Lower lobe of right lung (tissue), 2 donors: ENCODE results near the gene PIK3CG. TPM values are rescaled to one million over a fixed set of nuclear protein-coding genes. Genes with fewer than 3 reads are reported as not detected.
"Not testable (repeated sequence)": the region's sequence is repeated elsewhere in the genome, so short reads cannot be mapped to it uniquely, and the experiment has no call there.

Source experiments
- ATAC-seq, 2 donors: fragments of 200-7000 bp; cut with Tn5 transposase; one replicate each; pipeline ENCODE4 v1.9.1; 2020 to 2022; ENCODE audit warnings: mild to moderate bottlenecking in 2 of 2, moderate library complexity in 2 of 2
- DNase-seq: peaks from one replicate; pipeline ENCODE4 v3.0.0-alpha.2; 2020
- H3K27ac ChIP-seq: fragments of 200-600 bp; one replicate; pipeline ENCODE4 v1.8.0; 2022
- H3K27me3 ChIP-seq: fragments of 200-600 bp; one replicate; pipeline ENCODE4 v1.8.0; 2022; ENCODE audit warnings: low read depth
- H3K36me3 ChIP-seq: fragments of 200-600 bp; one replicate; pipeline ENCODE4 v1.8.0; 2022; ENCODE audit warnings: mild to moderate bottlenecking
- H3K4me1 ChIP-seq: fragments of 200-600 bp; one replicate; pipeline ENCODE4 v1.8.0; 2022
- H3K4me3 ChIP-seq: fragments of 200-600 bp; one replicate; pipeline ENCODE4 v1.8.0; 2022; ENCODE audit warnings: mild to moderate bottlenecking
- H3K9me3 ChIP-seq: fragments of 200-600 bp; one replicate; pipeline ENCODE4 v1.8.0; 2022
- CTCF ChIP-seq: fragments of 200-600 bp; IDR thresholded peaks from one replicate; pipeline ENCODE4 v1.8.0; 2022; ENCODE audit warnings: antibody characterized with exemption, mild to moderate bottlenecking
- intact Hi-C: fragments of 100-400 bp; cut with DNase I; formaldehyde crosslinking; loops from one replicate; pipeline ENCODE4 v1.11.0; 2022
- total RNA-seq: library from RNA; stranded (reverse); fragmentation: NEBNext Ultra II Directional; extraction: Animal tissue kit (Norgen Biotek cat#: 25700); gene quantifications from one replicate; pipeline ENCODE4 v1.2.1, GENCODE V29; 2021
- donor health status: DM: no; HTN: yes; CAD: no; lungs with severe emphysema.

PIK3CG gene
- total RNA-seq, 1 donor from 2014 or later = 14.9 TPM

- Histone ChIP-seq H3K27ac (no peak overlapping the region), H3K27me3 (no peaks in the 10 kb centered on the region), H3K4me3 (no peak overlapping the region), H3K36me3 (peaks cover 7% of the 10 kb centered on the region), H3K4me1 (no peaks in the 10 kb centered on the region), H3K9me3 (no peaks in the 10 kb centered on the region)
- TF ChIP-seq CTCF = no peak
- no peak for DNase-seq
- ATAC-seq = no peak
- intact Hi-C loops = no loop called here
Observed at GRCh38 chr7:106890952-106891351, 25.9 kb downstream of the PIK3CG start.

- Histone ChIP-seq H3K4me1 (no peaks in the 10 kb centered on the region), H3K27ac (no peak overlapping the region), H3K36me3 (peaks cover 7% of the 10 kb centered on the region), H3K9me3 (no peaks in the 10 kb centered on the region), H3K4me3 (no peak overlapping the region), H3K27me3 (no peaks in the 10 kb centered on the region)
- ATAC-seq = no peak
- no peak for TF ChIP-seq CTCF
- intact Hi-C loops = no loop called here
- DNase-seq = no peak
Observed at GRCh38 chr7:106891548-106892410, 26.7 kb downstream of the PIK3CG start.

- Histone ChIP-seq H3K4me3 (no peak overlapping the region), H3K4me1 (no peaks in the 10 kb centered on the region), H3K36me3 (no peaks in the 10 kb centered on the region), H3K27me3 (no peaks in the 10 kb centered on the region), H3K9me3 (no peaks in the 10 kb centered on the region), H3K27ac (no peak overlapping the region)
- ATAC-seq (no peak), DNase-seq (no peak)
- no peak for TF ChIP-seq CTCF
- intact Hi-C loops = no loop called here
Observed at GRCh38 chr7:106893591-106893990, 28.5 kb downstream of the PIK3CG start.

GRCh38 chr7:106895246-106895864 is 30.3 kb downstream of the PIK3CG start:
- DNase-seq (no peak), ATAC-seq (peak; percentile 52 to 84)
- TF ChIP-seq CTCF = no peak
- Histone ChIP-seq H3K4me3 (no peak overlapping the region), H3K27me3 (no peaks in the 10 kb centered on the region), H3K9me3 (no peaks in the 10 kb centered on the region), H3K4me1 (no peaks in the 10 kb centered on the region), H3K27ac (no peak overlapping the region), H3K36me3 (no peaks in the 10 kb centered on the region)
- intact Hi-C loops = no loop called here

- no peak for TF ChIP-seq CTCF
- Histone ChIP-seq H3K27me3 (no peaks in the 10 kb centered on the region), H3K4me1 (no peaks in the 10 kb centered on the region), H3K9me3 (no peaks in the 10 kb centered on the region), H3K27ac (no peak overlapping the region), H3K36me3 (no peaks in the 10 kb centered on the region), H3K4me3 (no peak overlapping the region)
- ATAC-seq = no peak
- intact Hi-C loops = no loop called here
- no peak for DNase-seq
Observed at GRCh38 chr7:106896231-106896630, 31.1 kb downstream of the PIK3CG start.

GRCh38 chr7:106897553-106897952 is 32.5 kb downstream of the PIK3CG start:
- ATAC-seq, DNase-seq, H3K4me3 ChIP-seq, H3K27ac ChIP-seq, H3K27me3 ChIP-seq, H3K9me3 ChIP-seq, H3K4me1 ChIP-seq, H3K36me3 ChIP-seq, intact Hi-C loops: not testable (repeated sequence)

- DNase-seq, ATAC-seq, intact Hi-C loops, H3K27ac ChIP-seq, H3K9me3 ChIP-seq, H3K36me3 ChIP-seq, H3K4me1 ChIP-seq, H3K4me3 ChIP-seq, H3K27me3 ChIP-seq: not testable (repeated sequence)
Observed at GRCh38 chr7:106898967-106899366, 33.9 kb downstream of the PIK3CG start.
